Vagina (tissue), 2 donors: Measurements from ENCODE around the gene SLC13A5.

Source experiments
- CTCF ChIP-seq, 3 experiments: fragments of 450-650 bp in 2 of 3; fragments of 200-600 bp in 1 of 3; sonication (generic) in 1 of 3; IDR thresholded peaks; one replicate each; pipeline ENCODE4 v1.5.1; 2017 to 2019; ENCODE audit warnings: antibody characterized with exemption in 3 of 3, mild to moderate bottlenecking in 2 of 3, moderate library complexity in 2 of 3
- POLR2A ChIP-seq, 2 donors: fragments of 450-650 bp; IDR thresholded peaks; one replicate each; pipeline ENCODE4 v1.6.1; 2017; ENCODE audit warnings: antibody characterized with exemption in 2 of 2, mild to moderate bottlenecking in 2 of 2, moderate library complexity in 2 of 2
- POLR2AphosphoS5 ChIP-seq, 2 donors: sonication (generic); formaldehyde crosslinking; IDR thresholded peaks; one replicate each; pipeline ENCODE4 v1.9.0; 2017; ENCODE audit warnings: antibody characterized with exemption in 2 of 2, mild to moderate bottlenecking in 2 of 2, low read depth in 1 of 2; ENCODE audit not compliant: insufficient read depth in 1 of 2

- TF ChIP-seq POLR2A (IDR thresholded peaks at IDR 0.05) = no peak
- TF ChIP-seq CTCF (IDR thresholded peaks at IDR 0.05) = peak; percentile 59 to 86 (median 72)
- no peak for TF ChIP-seq POLR2AphosphoS5 (IDR thresholded peaks at IDR 0.05; ENCODE audit: insufficient read depth in 1 of 2, low read depth in 1 of 2)
Observed at GRCh38 chr17:6666077-6666521, 47.1 kb downstream of the SLC13A5 start.
